NCI-H345 treated with DMSO at 0.1 percent for 48 hours (cell line): Measurements from ENCODE around the gene XBP1.
"Not testable (repeated sequence)": the region's sequence is repeated elsewhere in the genome, so short reads cannot be mapped to it uniquely, and the experiment has no call there.

ENCODE experiments used
- DNase-seq: peaks from one replicate; lab custom pipeline; 2025; ENCODE audit not compliant: unreplicated experiment; lab: John Stamatoyannopoulos, UW

Gene XBP1

GRCh38 chr22:28819253-28820096 lies 19.1 kb upstream of the XBP1 start:
- no peak for DNase-seq

GRCh38 chr22:28817919-28818859 lies 17.8 kb upstream of the XBP1 start:
- DNase-seq: no peak

DNA sequence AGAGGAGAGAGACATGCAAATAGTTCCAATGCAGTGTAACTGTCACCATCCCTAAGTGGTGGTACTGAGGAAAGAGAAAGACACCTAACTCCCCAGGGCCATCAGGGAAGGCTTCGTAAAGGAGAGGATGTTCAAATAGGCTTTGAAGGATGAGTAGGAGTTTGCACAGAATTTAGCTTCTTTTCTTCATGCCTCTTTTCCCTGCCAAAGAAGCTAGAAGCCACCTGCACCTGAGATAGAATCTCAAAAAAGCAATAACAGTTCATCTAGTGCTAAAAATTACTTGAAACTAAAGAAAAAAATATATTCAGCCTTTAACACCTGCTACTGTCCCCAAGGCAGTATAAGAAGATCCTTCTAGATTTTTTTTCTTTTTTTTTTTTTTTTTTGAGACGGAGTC lies 16.7 kb upstream of the XBP1 start:
- DNase-seq: no peak

DNA sequence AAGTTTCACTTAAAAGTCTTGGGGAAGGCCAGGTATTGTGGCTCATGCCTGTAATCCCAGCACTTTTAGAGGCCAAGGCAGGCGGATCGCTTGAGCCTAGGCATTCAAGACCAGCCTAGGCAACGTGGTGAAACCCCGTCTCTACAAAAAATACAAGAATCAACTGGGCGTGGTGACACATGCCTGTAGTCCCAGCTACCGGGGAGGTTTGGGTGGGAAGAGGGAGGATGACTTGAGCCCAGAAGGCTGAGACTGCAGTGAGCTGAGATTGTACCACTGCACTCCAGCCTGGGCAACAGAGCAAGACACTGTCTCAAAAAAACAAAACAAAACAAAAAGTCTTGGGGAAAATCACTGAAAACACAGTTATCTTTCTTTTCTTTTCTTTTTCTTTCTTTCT lies 15.4 kb upstream of the XBP1 start:
- no peak for DNase-seq

GRCh38 chr22:28815111-28815510 lies 14.7 kb upstream of the XBP1 start:
- no peak for DNase-seq

DNA sequence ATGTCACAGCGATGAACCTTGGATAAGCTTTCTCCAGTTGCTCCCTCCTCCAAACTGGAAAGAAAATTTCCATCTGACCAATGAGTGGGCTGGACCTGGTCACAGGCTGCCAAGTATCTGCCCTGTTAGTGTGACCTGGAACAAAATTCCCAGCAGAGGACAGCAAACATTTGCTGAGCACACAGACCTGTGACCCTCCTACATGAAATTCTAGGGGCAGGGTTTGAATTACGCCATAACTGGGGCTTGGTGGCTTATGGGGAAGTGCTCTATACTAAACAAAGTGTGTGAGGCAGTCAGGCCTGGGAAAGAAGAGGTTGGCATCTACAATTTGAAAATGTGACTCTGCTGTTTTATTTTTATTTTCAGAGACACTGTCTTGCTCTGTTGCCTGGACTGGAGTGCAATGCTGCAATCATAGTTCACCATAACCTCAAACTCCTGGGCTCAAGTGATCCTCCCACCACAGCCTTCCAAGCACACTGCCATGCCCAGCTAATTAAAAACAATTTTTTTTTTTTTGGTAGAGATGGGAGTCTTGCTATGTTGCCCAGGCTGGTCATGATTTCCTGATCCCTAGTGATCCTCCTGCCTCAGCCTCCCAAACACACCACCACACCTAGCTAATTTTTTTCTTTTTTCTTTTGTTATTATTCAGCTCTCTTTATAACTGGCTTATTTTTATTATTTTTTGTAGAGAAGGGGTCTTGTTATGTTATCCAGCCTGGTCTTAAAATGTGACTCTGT lies 13.6 kb upstream of the XBP1 start:
- DNase-seq: no peak

GRCh38 chr22:28812516-28812915 lies 12.1 kb upstream of the XBP1 start:
- DNase-seq: no peak

DNA sequence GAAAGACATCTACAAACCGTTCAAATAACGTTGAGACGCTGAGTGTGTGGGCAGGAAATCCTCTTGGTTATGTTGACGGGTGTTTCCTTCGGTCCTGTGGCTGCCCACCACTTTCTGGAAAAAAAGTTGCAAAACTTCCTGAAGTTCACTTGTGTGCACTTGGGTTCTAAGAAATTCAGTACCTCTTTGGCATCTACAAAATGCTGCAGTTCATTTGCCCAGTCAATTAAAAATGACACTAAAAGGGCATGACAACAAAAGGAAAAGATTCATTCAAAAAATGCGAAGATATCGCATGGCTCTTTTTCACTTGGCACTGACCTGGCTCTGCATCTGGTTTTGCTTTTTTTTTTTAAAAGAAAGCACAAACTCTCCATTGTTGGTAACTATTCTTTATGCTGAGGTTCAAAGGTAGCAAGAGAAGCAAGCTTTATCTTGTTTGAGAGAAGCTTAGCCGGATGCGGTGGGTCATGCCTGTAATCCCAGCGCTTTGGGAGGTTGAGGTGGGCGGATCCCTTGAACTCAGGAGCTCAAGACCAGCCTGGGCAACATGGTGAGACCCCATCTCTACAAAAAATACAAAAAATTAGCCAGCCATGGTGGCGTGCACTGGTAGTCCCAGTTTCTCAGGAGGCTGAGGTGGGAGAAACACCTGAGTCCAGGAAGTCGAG lies 10.6 kb upstream of the XBP1 start:
- DNase-seq: no peak

- no peak for DNase-seq
Observed at GRCh38 chr22:28808716-28809355, 8.5 kb upstream of the XBP1 start.

DNA sequence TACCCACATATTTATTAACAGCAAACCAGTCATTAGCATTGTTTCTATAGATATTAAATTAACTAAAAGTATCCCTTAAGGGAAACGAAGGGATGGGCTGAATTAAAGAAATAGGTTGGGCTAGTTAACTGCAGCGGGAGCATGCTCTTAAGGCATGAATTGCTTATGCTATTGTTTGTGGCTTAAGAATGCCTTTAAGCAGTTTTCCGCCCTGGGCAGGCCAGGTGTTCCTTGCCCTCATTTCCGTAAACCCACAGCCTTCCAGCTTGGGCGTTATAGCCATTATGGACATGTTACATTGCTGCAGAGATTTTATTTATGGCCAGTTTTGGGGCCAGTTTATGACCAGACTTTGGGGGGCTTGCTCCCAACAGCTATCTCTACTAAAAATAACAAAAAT lies 5.1 kb upstream of the XBP1 start:
- not testable (repeated sequence) for DNase-seq

DNA sequence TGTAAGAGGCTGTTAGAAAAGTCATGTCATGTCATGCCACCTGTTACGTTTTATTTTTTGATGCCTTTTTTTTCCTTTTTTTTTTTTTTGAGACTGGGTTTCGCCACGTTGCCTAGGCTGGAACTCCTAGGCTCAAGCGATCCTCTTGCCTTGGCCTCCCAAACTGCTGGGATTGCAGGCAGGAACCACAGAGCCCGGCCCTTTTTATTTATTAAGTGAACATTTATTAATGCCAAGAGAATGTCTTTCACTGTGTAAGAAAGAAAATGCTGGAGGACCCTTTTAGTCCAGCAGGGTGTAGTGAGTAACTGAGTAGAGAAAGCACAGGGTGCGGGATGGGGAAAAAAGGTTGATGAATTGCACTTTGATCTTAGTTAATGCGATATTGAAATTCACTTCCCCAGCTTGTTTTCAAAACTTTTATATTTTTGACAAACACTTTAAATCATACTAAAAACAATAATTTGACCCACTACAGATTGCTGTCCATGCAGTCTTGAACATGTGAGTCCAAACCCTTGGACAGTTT lies 2.3 kb upstream of the XBP1 start:
- no peak for DNase-seq

GRCh38 chr22:28801845-28802594 lies 1.7 kb upstream of the XBP1 start:
- DNase-seq: no peak

DNA sequence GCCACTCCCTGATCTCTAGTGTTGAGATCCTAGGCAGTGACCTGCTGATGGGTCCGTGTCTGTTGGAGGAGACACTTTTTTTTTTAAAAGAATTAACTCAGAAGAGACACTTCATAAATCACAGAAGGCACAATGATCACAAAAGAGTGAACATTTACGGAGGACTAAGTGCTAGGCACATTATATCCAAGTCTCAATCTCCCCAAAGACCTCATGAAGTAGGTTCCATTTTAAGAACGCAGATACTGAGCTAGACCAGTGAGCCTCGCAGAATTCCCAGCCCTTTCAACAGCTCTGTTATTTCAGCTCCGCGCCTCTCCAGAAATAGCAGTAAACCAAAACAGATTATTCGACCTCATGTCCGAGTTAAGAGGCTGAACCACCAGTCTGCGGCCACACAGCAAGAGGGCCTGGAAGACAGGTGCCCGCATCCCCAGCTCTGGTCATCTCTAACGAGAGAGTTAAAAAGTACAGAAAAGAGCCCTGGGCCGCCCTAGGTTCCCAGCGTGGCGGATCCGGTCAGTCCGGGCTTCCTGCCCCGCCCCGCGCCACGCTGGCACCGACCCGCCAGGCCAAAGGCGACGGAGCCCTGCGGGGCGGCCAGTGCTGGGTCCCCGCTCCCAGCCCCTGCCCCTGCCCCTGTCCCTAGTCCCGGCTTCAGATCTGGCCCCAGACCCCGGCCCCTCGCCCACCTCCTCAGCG lies 612 bp downstream of the XBP1 start:
- no peak for DNase-seq

DNA sequence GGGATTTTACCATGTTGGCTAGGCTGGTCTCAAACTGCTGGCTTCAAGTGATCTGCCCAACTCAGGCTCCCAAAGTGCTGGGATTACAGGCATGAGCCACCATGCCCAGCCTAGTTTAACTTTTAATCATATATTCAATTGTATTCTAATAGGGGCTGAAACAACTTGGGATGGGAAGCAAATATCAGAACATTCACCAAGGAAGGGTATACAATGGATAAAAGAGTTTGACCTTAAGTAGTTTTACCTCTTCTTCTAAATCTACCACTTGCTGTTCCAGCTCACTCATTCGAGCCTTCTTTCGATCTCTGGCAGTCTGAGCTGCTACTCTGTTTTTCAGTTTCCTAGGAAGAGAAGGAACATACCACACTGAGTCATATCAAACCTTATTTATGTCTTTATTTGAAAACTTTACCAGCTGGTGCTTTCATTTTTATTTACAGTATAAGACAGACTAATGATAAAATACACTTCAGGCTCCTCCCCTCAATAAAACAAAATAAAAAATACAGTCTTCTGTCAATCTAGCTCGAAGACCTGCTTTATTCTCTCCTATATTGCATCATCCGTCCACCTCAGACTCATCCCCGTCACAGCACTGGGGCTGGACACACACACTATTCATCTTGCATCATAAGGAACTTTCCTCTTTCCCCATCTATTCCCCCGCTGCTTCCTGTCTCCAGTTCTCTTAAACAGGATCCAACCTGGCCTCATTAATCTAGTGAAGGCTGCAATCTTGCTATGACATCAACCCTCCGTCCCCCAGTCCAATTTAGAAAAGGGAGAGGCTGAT lies 1.4 kb downstream of the XBP1 start:
- DNase-seq: no peak

- DNase-seq: no peak
Observed at GRCh38 chr22:28795932-28796856, 4.2 kb downstream of the XBP1 start.

GRCh38 chr22:28795071-28795693 lies 5.2 kb downstream of the XBP1 start:
- no peak for DNase-seq
